NCI-H774 (cell line): ENCODE measurements around the gene PHC2.

Source experiments
- DNase-seq: peaks from one replicate; lab custom pipeline; 2025; lab: John Stamatoyannopoulos, UW

Gene PHC2

DNA sequence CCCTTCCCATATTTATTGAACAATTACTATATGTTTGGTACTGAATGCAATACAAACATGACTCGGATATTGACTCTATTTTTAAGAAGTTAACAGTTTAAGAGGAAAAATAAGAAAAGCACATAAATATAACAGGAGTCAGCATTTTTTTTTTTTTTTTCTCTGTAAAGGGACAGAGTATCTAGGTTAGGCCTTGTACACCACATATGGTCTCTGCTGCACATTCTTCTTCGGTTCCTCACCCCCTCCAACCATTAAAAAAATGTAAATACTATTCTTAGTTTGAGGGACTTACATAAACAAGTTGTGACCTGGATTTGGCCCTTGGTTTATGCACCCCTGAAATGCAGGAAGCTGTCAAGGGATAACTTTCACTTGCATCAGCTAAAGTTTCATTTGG is 40.4 kb downstream of the PHC2 start:
- no peak for DNase-seq

DNA sequence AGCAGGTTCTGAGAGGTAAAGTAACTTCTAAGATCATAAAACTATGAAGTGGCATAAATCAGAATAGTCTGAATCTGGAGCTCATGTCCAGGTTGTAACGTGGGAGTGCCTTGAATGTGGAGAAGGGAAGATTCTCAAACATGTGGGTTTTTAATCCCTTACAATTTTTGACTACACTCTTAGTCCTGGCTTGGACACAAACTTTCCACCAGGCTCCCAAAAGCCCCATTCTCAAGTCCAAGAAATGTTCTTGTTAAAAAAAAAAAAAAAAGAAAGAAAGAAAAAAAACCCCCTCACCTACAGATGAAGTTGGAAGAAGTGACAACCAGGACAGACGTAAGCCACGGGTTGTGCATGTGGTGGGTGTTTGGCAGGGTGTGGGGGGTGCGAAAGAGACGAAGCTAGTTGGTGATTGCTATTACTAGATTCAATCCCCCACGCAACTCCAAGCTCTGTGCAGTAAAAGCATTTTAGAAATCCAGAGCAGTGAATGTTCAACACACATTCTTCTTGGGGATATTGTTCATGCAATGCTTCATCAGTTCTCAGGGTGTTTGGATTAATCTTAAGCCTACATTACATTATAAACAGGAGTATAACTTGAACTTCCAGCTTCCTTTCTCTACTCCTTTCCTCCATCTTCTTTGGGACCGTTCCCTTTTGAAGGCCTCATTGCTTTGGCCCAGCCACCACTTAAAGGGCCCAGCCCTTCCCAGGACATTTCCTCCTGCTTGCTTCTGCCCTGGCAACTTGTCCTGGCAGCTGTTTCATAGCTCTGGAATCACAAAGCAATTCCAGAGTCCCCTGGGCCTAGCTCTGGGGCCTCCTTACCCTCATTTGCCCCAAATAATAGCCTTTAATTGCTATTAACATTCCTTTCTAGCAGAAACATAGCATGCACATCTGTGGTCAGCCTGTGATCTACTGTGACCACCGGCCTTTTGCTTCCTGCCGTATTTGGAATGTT is 41.8 kb downstream of the PHC2 start:
- no peak for DNase-seq

- DNase-seq = no peak
Observed at GRCh38 chr1:33387625-33388024, 43.3 kb downstream of the PHC2 start.

DNA sequence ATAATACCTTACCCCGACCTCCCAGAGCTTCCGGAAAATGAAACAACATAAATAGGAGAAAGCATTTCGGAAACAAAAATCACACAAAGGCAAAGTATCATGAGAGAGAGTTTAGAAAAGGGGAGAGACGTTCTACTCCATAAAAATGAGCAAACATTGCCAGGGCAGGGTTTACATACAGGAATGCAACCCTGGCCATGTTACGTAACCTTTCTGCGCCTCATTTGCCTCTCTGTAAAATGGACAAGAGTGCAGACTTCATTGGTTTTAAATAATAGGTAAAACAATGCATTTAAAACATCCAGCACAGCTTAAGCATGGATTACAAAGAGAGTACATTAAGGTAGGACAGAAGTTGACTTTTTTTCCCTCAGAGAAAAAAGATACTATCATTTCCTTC is 45.6 kb downstream of the PHC2 start:
- no peak for DNase-seq

GRCh38 chr1:33384040-33384812 is 46.7 kb downstream of the PHC2 start:
- DNase-seq = no peak

DNA sequence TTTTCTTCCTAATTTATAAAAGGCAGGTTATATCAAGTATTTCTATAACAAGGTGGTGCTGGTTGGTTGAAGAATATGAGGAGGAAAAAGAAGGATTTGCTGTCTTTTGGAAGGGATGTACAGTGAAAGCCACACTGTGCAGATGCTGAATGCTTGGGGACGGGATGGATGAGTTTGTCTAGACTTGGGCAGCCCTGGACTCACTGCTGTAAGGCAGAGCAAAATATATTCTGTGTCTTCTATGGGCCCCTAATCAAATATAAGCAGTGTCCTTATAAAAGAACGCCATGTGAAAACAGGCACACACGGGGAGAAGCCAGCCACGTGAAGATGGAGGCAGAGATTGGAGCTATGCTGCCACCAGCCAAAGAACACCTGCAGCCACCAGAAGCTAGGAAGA is 47.4 kb downstream of the PHC2 start:
- no peak for DNase-seq

- no peak for DNase-seq
Observed at GRCh38 chr1:33382661-33383415, 48.1 kb downstream of the PHC2 start.

DNA sequence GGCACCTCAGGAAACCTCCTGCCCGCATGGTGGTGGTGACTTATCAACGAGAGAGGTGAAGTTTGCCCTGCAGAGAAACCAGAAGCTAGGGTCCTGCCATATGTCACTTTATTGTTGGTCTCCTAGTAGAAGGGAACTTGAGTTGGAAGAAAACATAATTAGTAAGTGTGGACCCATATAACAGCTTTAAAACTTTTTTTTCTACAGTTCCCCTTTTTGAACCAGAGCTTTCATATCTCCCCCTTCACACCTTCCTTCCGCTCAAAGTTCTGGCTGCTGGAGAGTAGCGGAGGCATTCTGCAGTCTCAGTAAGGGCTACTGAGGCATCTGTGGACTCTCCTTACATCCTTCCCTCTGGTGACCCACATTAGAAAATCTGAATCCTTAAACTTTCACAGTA is 48.9 kb downstream of the PHC2 start:
- DNase-seq = no peak

- DNase-seq = no peak
Observed at GRCh38 chr1:33380811-33381210, 50.1 kb downstream of the PHC2 start.

- DNase-seq = no peak
Observed at GRCh38 chr1:33379631-33380354, 51.1 kb downstream of the PHC2 start.

DNA sequence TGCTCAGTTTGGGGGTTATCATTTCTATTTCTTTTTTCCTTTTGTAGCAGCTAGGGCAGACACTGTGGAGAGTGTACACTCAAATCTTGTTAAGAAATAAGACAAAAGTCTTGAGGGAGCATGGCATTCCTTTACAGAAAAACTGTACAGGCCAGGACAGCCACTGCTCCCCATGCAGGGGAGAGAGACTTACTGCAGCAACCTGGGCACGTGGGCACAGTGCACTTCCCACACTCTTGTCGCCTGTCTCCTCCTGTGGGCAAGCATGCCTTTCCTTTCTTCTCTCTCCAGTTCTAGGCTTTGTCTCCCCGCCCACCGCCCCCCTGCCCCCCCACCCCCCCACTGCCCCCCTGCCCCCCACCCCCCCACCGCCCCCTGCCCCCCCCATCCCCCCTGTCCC is 51.9 kb downstream of the PHC2 start:
- DNase-seq = no peak

DNA sequence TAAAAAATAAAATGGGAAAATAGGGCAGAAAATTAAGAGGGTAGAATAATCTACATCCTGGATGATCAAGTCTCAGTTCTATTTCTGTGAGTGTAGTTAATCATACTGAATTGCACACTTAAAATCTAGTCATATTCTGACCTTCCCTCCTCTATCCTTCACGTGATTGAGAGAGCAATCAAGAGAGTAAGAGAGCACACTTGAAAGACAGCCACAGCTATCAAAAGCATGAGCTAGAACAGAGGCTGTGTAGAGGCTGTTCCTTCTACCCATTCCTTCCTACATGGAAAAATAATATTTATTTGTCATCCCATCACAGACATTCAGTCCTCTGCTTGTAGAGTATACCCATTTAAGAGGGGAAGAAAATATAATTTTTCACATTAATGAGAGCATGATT is 52.4 kb downstream of the PHC2 start:
- no peak for DNase-seq

DNA sequence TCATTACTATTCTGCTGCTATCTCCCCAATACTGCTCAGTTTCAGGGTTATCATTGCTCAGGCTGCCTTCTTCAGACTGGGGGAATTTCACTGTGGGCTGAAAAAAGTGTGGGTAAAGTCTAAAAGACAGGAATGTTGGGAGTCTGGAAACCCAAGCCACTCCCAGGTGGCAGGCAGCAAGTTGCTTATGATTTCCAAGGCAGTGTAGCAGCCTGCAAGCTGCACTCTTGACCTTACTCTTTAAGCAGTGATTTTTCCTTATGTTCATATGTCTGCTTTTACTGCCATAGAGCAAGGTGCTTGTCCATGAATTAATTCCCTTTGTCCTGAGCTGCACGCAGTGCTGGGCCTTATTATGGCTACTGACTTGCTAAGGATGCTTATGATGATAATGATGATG is 53.1 kb downstream of the PHC2 start:
- DNase-seq = no peak

DNA sequence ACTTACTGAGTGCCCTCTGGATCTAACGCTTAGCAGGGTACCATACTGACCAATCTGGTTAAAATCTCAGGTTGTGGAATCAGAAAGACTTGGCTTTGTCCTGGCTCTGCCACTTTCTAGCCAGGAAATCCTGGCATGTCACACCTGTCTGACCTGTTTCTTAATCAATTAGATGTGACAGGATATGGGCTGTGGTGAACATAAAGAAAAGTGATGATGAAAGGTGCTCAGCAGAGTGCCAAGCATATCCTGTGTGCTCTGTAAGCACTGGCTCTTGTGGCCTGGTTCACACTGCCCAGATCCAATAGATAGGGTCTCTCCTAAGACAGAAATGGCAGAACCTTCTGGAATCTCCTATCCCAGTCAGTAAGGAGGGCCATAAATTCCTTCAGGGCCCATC is 53.9 kb downstream of the PHC2 start:
- DNase-seq = peak; percentile 65

DNA sequence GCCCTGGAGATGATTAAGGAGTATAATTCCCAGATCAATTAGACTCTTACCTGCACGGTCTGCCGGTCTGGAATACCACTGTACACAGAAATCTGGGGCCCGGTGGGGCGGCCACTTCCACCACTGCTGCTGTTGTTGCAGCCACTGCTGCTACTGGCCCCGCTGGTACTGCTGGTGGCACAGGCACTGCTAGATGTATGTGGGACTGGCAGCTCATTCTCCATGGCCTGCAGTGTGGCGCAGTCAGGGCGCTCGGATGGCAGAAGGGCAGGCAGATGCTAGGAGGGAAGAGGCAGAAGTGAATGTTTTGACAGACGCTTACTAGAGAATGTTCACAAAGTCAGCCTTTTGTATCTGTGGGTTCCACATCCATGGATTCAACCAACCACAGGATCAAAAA is 55.6 kb downstream of the PHC2 start:
- no peak for DNase-seq

GRCh38 chr1:33374336-33375105 is 56.4 kb downstream of the PHC2 start:
- DNase-seq = no peak

GRCh38 chr1:33373606-33374005 is 57.3 kb downstream of the PHC2 start:
- DNase-seq = no peak

DNA sequence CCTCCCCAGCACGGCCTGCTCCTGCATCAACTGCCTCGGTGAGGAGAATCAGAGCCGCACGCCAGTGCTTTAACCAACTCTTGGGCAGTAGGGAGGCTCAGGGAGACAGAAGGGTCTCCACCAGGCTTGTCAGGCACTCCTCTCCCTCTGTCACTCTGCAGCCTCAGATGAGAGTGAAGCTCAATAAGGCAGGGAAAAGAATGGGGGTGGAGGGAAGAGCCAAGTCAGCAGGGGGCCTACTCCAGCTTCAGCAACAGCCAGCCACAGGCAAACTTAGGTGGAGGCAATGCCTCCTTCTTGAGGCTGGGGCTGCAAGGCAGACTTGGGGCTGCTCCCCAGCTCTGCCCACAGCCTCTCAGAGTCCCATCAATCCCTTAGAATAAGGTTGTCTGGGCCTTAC is 58.2 kb downstream of the PHC2 start:
- no peak for DNase-seq

DNA sequence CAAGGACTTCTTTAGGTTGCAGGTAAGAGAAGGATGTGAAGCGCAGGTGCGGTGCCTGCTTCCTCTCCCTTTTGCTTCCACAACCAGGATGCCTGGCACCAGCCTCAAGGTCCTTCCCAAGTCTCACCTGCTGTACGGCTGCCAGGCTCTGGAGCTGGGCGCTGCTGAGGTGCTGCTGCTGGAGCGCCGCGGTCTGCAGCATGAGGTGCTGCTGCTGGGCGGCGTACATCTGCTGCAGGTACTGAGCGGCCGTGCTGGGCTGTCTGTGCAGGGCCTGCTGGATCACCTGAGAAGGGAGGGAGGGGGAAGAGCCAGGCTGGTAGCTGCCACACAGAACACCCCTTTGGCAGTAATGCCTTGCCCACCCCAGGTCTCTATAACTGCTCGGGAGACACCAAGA is 58.7 kb downstream of the PHC2 start:
- no peak for DNase-seq

- DNase-seq = no peak
Observed at GRCh38 chr1:33371334-33371733, 59.6 kb downstream of the PHC2 start.

GRCh38 chr1:33370827-33371226 is 60.1 kb downstream of the PHC2 start:
- no peak for DNase-seq
